ENCODE results near the gene HYAL3. TPM values are rescaled to one million over a fixed set of nuclear protein-coding genes. Genes with fewer than 3 reads are reported as not detected.

Gene HYAL3
- total and polyA plus RNA-seq, 2 of the 13 experiments (the other 11 are each of a cell fraction or from before 2014, with no cell fraction given), result 5.5 to 10.4 TPM

GRCh38 chr3:50302095-50303012 is 3.1 kb upstream of the HYAL3 start (continued):
- TF ChIP-seq DNMT1 (CRISPR knock-in tag; IDR thresholded peaks at IDR 0.05) (0 out of 2 replicates have a peak, but pooled peaks have one; percentile 55), AHR (CRISPR knock-in tag; IDR thresholded peaks at IDR 0.05) (0 out of 2 replicates have a peak, but pooled peaks have one; percentile 25), FOXP4 (CRISPR knock-in tag; IDR thresholded peaks at IDR 0.05) (0 out of 2 replicates have a peak, but pooled peaks have one; percentile 12), ZBTB40 (IDR thresholded peaks at IDR 0.05) (no peak), ZBTB40 (CRISPR knock-in tag; IDR thresholded peaks at IDR 0.05) (peak; percentile 35; the same call in 1 of the 2 replicates), MTERF4 (CRISPR knock-in tag; IDR thresholded peaks at IDR 0.05) (peak; percentile 66; the same call in 1 of the 2 replicates), NFYB (CRISPR knock-in tag; IDR thresholded peaks at IDR 0.05) (peak; percentile 38; the same call in 1 of the 2 replicates), ZMYM4 (CRISPR knock-in tag; IDR thresholded peaks at IDR 0.05) (no peak), ZBTB7A (CRISPR knock-in tag; IDR thresholded peaks at IDR 0.05) (0 out of 2 replicates have a peak, but pooled peaks have one; percentile 23), UBTF (CRISPR knock-in tag; IDR thresholded peaks at IDR 0.05) (no peak), MXD4 (CRISPR knock-in tag; IDR thresholded peaks at IDR 0.05) (no peak), CCDC6 (CRISPR knock-in tag; IDR thresholded peaks at IDR 0.05) (peak; percentile 75; the same call in 1 of the 2 replicates), PAWR (CRISPR knock-in tag; IDR thresholded peaks at IDR 0.05; ENCODE audit: borderline replicate concordance) (0 out of 2 replicates have a peak, but pooled peaks have one; percentile 78)
